Measurements from ENCODE around the gene PDGFB. TPM values are rescaled to one million over a fixed set of nuclear protein-coding genes. Genes with fewer than 3 reads are reported as not detected.

Gene PDGFB
- total and polyA plus RNA-seq, 2 of the 4 experiments (the other 2 are of a cell fraction), result 0.07 TPM; not detected in 1

GRCh38 chr22:39279170-39279850 lies 34.5 kb upstream of the PDGFB start:
- Histone ChIP-seq H3K4me2 (ENCODE audit: low read depth, low read length) (no peak overlapping the region), H3K56ac (ENCODE audit: extremely low read depth, insufficient read depth, low read length) (no peak overlapping the region), H2BK5ac (ENCODE audit: low read depth, low read length, poor library complexity, severe bottlenecking) (no peak overlapping the region), H3K79me1 (ENCODE audit: low read depth in 1 of 2, low read length in 2 of 2) (peaks cover 0 to 9% of the 10 kb centered on the region in 2 experiments; a peak in 1 of 4 replicates), H3K23ac (ENCODE audit: low read depth, low read length) (no peak overlapping the region), H4K5ac (ENCODE audit: low read depth, low read length) (no peak overlapping the region), H3K36me3 (ENCODE audit: control insufficient read depth, insufficient read depth, low read length) (no peaks in the 10 kb centered on the region), H3K18ac (ENCODE audit: low read depth, low read length) (no peak overlapping the region), H3K9ac (ENCODE audit: low read depth, low read length) (no peak overlapping the region), H4K91ac (ENCODE audit: insufficient read depth, low read depth, low read length) (peak overlapping the region; percentile 49), H3K14ac (replicated peaks; ENCODE audit: low read depth, low read length) (no peak overlapping the region), H4K20me1 (ENCODE audit: insufficient read depth, low read length) (peaks cover 8% of the 10 kb centered on the region), H3K4me1 (ENCODE audit: control insufficient read depth, insufficient read depth, low read length) (peaks cover 20% of the 10 kb centered on the region), H4K8ac (ENCODE audit: low read depth in 2 of 2, low read length in 2 of 2) (peak overlapping the region in 1 of 2 experiments; percentile 24; a peak in 2 of 4 replicates), H2BK15ac (ENCODE audit: low read depth, low read length) (peak overlapping the region; percentile 19; the same call in 1 of the 3 replicates), H3K9me1 (ENCODE audit: insufficient read depth, low read length) (peaks cover 27% of the 10 kb centered on the region), H3K9me3 (ENCODE audit: control insufficient read depth, insufficient read depth, low read length) (0 out of 2 replicates have a peak, but pooled peaks cover 2% of the 10 kb centered on the region), H2BK120ac (ENCODE audit: low read depth, low read length) (peak overlapping the region; percentile 16), H3K4ac (ENCODE audit: low read depth, low read length) (peak overlapping the region; percentile 68), H3K27me3 (ENCODE audit: control insufficient read depth, insufficient read depth, low read length) (no peaks in the 10 kb centered on the region), H2AK5ac (ENCODE audit: low read depth, low read length) (peak overlapping the region; percentile 70; the same call in 1 of the 2 replicates), H2AK9ac (replicated peaks; ENCODE audit: low read depth, low read length, poor library complexity) (peak overlapping the region; percentile 30), H3K4me3 (ENCODE audit: insufficient read depth, low read depth, low read length) (no peak overlapping the region), H2AFZ (replicated peaks; ENCODE audit: low read length, poor library complexity) (no peak overlapping the region), H2BK20ac (ENCODE audit: low read depth, low read length) (peak overlapping the region; percentile 53; the same call in 1 of the 2 replicates), H3K27ac (ENCODE audit: insufficient read depth, low read length) (no peak overlapping the region)
- 79% methylated on average over 7 of the region's 23 CpGs; no CpG with 5 or more reads in 1 of the 2 experiments for whole genome bisulfite sequencing, 2 experiments (ENCODE audit: extremely low coverage in 2 of 2, insufficient read length in 1 of 2)
- BruUV-seq (replicated peaks), result no TSS peak
- in situ Hi-C loops (cut with MboI; ENCODE audit: low sequenced_read_pairs), result no loop called here
- no peak for ATAC-seq (ENCODE audit: low read depth)
- CTCF ChIA-PET, result interaction anchor here (0.6 kb wide), 1 partner anchor 173 kb away, joined by 3 read pairs; no protein-coding TSS in a partner anchor
- dilution Hi-C loops (cut with HindIII; ENCODE audit: low sequenced_read_pairs, unreplicated experiment), result no loop called here
- intact Hi-C loops (cut with micrococcal nuclease), result no loop called here
- POLR2A ChIA-PET (ENCODE audit: unreplicated experiment), result no interaction called here
- no peak for TF ChIP-seq MAFK (IDR thresholded peaks at IDR 0.05; ENCODE audit: low read depth, low read length)
- TF ChIP-seq ELK1 (IDR thresholded peaks at IDR 0.05; ENCODE audit: borderline replicate concordance, low read depth, low read length), result no peak
- TF ChIP-seq USF2 (IDR thresholded peaks at IDR 0.05; ENCODE audit: low read depth, low read length), result no peak
- TF ChIP-seq RAD21 (IDR thresholded peaks at IDR 0.05; ENCODE audit: low read length), result no peak
- no peak for TF ChIP-seq BHLHE40 (IDR thresholded peaks at IDR 0.05; ENCODE audit: low read depth, low read length)
- no peak for TF ChIP-seq NFE2L2 (IDR thresholded peaks at IDR 0.05; ENCODE audit: low read depth, low read length)
- TF ChIP-seq CEBPB (IDR thresholded peaks at IDR 0.05; ENCODE audit: low read depth, low read length), result no peak
- no peak for TF ChIP-seq FOS (IDR thresholded peaks at IDR 0.05; ENCODE audit: low read depth, low read length)
- no peak for TF ChIP-seq POLR2A (IDR thresholded peaks at IDR 0.05; ENCODE audit: low read depth, low read length)
- no peak for TF ChIP-seq RFX5 (IDR thresholded peaks at IDR 0.05; ENCODE audit: low read depth, low read length)
- DNase-seq, result no peak

Data from IMR-90 (cell line).